Ishikawa (cell line): ENCODE measurements around the gene MAP1B.

ENCODE experiments used
- CEBPB ChIP-seq: IDR thresholded peaks from 2 replicates; pipeline ENCODE4 v1.6.1; 2012
- CREB1 ChIP-seq: IDR thresholded peaks from 2 replicates; pipeline ENCODE4 v1.6.1; 2012; ENCODE audit warnings: low read depth
- EGR1 ChIP-seq: IDR thresholded peaks from 2 replicates; pipeline ENCODE4 v1.6.1; 2012
- EP300 ChIP-seq: IDR thresholded peaks from 2 replicates; pipeline ENCODE4 v1.6.1; 2012; ENCODE audit warnings: borderline replicate concordance
- FOXM1 ChIP-seq: IDR thresholded peaks from 2 replicates; pipeline ENCODE4 v1.6.1; 2012; ENCODE audit warnings: low read depth, borderline replicate concordance
- MAX ChIP-seq: IDR thresholded peaks from 2 replicates; pipeline ENCODE4 v1.6.1; 2012
- NFIC ChIP-seq: IDR thresholded peaks from 2 replicates; pipeline ENCODE4 v1.6.1; 2012
- RAD21 ChIP-seq: IDR thresholded peaks from 2 replicates; pipeline ENCODE4 v1.6.1; 2012; ENCODE audit warnings: low read depth
- REST ChIP-seq: IDR thresholded peaks from 2 replicates; pipeline ENCODE4 v1.6.1; 2012; ENCODE audit warnings: low read depth, mild to moderate bottlenecking
- TAF1 ChIP-seq: IDR thresholded peaks from 2 replicates; pipeline ENCODE4 v1.6.1; 2012; ENCODE audit warnings: low read depth, mild to moderate bottlenecking
- TCF12 ChIP-seq: IDR thresholded peaks from 2 replicates; pipeline ENCODE4 v1.6.1; 2012; ENCODE audit warnings: low read depth
- TEAD4 ChIP-seq: IDR thresholded peaks from 2 replicates; pipeline ENCODE4 v1.6.1; 2012
- USF1 ChIP-seq: IDR thresholded peaks from 2 replicates; pipeline ENCODE4 v1.6.1; 2012
- YY1 ChIP-seq: IDR thresholded peaks from 2 replicates; pipeline ENCODE4 v1.6.1; 2012; ENCODE audit warnings: low read depth

- TF ChIP-seq MAX (no peak), YY1 (no peak), EP300 (no peak), EGR1 (no peak), TAF1 (no peak), FOXM1 (no peak), RAD21 (no peak), TCF12 (no peak), NFIC (no peak), USF1 (no peak), TEAD4 (no peak), REST (no peak), CREB1 (no peak), CEBPB (no peak)
Observed at GRCh38 chr5:72170101-72170500, 62.8 kb downstream of the MAP1B start.
